HepG2 (cell line): ENCODE measurements around the gene ABCC1. TPM values are rescaled to one million over a fixed set of nuclear protein-coding genes. Genes with fewer than 3 reads are reported as not detected.

Experiments
- ATAC-seq: fragments of 200-7000 bp; cut with Tn5 transposase; 3 replicates; pipeline ENCODE4 v1.9.1; 2020; ENCODE audit warnings: mild to moderate bottlenecking, moderate library complexity
- BruUV-seq: library from RNA; stranded (reverse); fragments of 400-500 nt; replicated peaks from 2 replicates; lab custom pipeline; 2021; lab: Mats Ljungman, UMichigan
- CTCF ChIA-PET: fragments of 300-600 bp; formaldehyde crosslinking; extraction: SDS; loops from one replicate; lab custom pipeline; 2021; ENCODE audit warnings: low total read pairs, inconsistent platforms, low intra/inter-chr PET ratio; lab: Yijun Ruan, JAX
- POLR2A ChIA-PET: fragments of 350-600 bp; sonication (Branson Sonifier 250); formaldehyde crosslinking; loops from one replicate; lab custom pipeline; 2020; ENCODE audit warnings: antibody characterized with exemption, inconsistent platforms; lab: Yijun Ruan, JAX
- DNase-seq: peaks from one replicate; pipeline ENCODE4 v3.0.0-alpha.2; 2015; ENCODE audit warnings: low spot score
- FAIRE-seq: peaks from 3 replicates; lab custom pipeline; 2011; peaks lifted over from hg19 to GRCh38; lab: Jason Lieb, UNC
- H2AFZ ChIP-seq: one replicate; pipeline ENCODE4 v1.6.1; 2011; ENCODE audit warnings: low read length, inconsistent platforms
- H3K27ac ChIP-seq: fragments of 300-600 bp; 3 replicates; pipeline ENCODE4 v1.8.0; 2011; ENCODE audit warnings: mixed run types, mild to moderate bottlenecking, mixed read lengths, low read length, inconsistent platforms; ENCODE audit not compliant: insufficient read depth; ENCODE audit errors: extremely low read length
- H3K27me3 ChIP-seq, 2 experiments: fragments of 200-600 bp in 1 of 2; 2 replicates in 1 of 2; 3 replicates in 1 of 2; pipeline versions ENCODE4 v1.6.0 to v1.8.0; 2011; ENCODE audit warnings: low read length in 2 of 2, mild to moderate bottlenecking in 2 of 2, moderate library complexity in 2 of 2, inconsistent platforms in 1 of 2; ENCODE audit not compliant: insufficient read depth in 2 of 2, control insufficient read depth in 1 of 2
- H3K36me3 ChIP-seq, 2 experiments: fragments of 200-600 bp in 1 of 2; replicated peaks in 1 of 2; 2 replicates in 1 of 2; 3 replicates in 1 of 2; pipeline versions ENCODE4 v1.5.1 to v1.8.0; 2011; ENCODE audit warnings: low read length in 2 of 2, inconsistent platforms in 1 of 2; ENCODE audit not compliant: insufficient read depth in 2 of 2, control insufficient read depth in 1 of 2
- H3K4me1 ChIP-seq: 2 replicates; pipeline ENCODE4 v1.5.1; 2012; ENCODE audit warnings: low read length, inconsistent platforms; ENCODE audit not compliant: insufficient read depth
- H3K4me2 ChIP-seq: 2 replicates; pipeline ENCODE4 v1.6.0; 2011; ENCODE audit warnings: low read depth, low read length, inconsistent platforms
- H3K4me3 ChIP-seq, 3 experiments: fragments of 200-600 bp in 1 of 3; sonication (generic), shearing (Covaris generic) in 1 of 3; replicated peaks in 1 of 3; 2 replicates each; pipeline ENCODE4 v1.5.1; 2011 to 2016; ENCODE audit warnings: low read length in 3 of 3, inconsistent platforms in 2 of 3, low read depth in 2 of 3, mild to moderate bottlenecking in 2 of 3, control low read depth in 1 of 3, mixed read lengths in 1 of 3; ENCODE audit not compliant: insufficient read depth in 1 of 3
- H3K79me2 ChIP-seq: one replicate; pipeline ENCODE4 v1.6.1; 2011; ENCODE audit warnings: low read length, inconsistent platforms; ENCODE audit not compliant: insufficient read depth
- H3K9ac ChIP-seq: 2 replicates; pipeline ENCODE4 v1.6.0; 2011; ENCODE audit warnings: mild to moderate bottlenecking, low read depth, low read length, inconsistent platforms; ENCODE audit not compliant: insufficient read depth
- H3K9me3 ChIP-seq: 2 replicates; pipeline ENCODE4 v1.5.1; 2012; ENCODE audit warnings: mild to moderate bottlenecking, low read length
- H4K20me1 ChIP-seq: 2 replicates; pipeline ENCODE4 v1.6.0; 2011; ENCODE audit warnings: inconsistent platforms, mild to moderate bottlenecking, low read length, moderate library complexity; ENCODE audit not compliant: insufficient read depth
- AGO1 ChIP-seq: fragments of 200-400 bp; formaldehyde crosslinking; IDR thresholded peaks from 2 replicates; pipeline ENCODE4 v1.6.1; 2017; ENCODE audit warnings: mild to moderate bottlenecking, low read depth, low read length, moderate library complexity; ENCODE audit not compliant: poor library complexity, severe bottlenecking
- MAFF ChIP-seq: IDR thresholded peaks from 2 replicates; pipeline ENCODE4 v1.6.1; 2011; ENCODE audit warnings: low read depth, low read length, improper control_type of control experiment
- MAFK ChIP-seq, 2 experiments: IDR thresholded peaks in 1 of 2; conservative IDR thresholded peaks in 1 of 2; 2 replicates each; pipeline ENCODE4 v1.6.1; 2011; ENCODE audit warnings: improper control_type of control experiment in 2 of 2, low read length in 2 of 2
- STAG1 ChIP-seq: sonication (generic); formaldehyde crosslinking; IDR thresholded peaks from 2 replicates; pipeline ENCODE4 v1.4.0; 2020; ENCODE audit warnings: missing genetic modification reagents
- SUZ12 ChIP-seq: fragments of 150-350 bp; IDR thresholded peaks from 2 replicates; pipeline ENCODE4 v1.6.1; 2014; ENCODE audit warnings: low read depth, low read length
- ZKSCAN8 ChIP-seq: IDR thresholded peaks from 2 replicates; pipeline ENCODE4 v1.6.1; 2016; ENCODE audit warnings: borderline replicate concordance, missing genetic modification reagents, missing compliant biosample characterization
- ZNF382 ChIP-seq: sonication (generic); formaldehyde crosslinking; IDR thresholded peaks from 2 replicates; pipeline ENCODE4 v1.5.0; 2020; ENCODE audit warnings: missing genetic modification reagents, mild to moderate bottlenecking, borderline replicate concordance
- ZNF430 ChIP-seq: sonication (generic); formaldehyde crosslinking; IDR thresholded peaks from 2 replicates; pipeline ENCODE4 v1.9.0; 2021; ENCODE audit warnings: mild to moderate bottlenecking, missing genetic modification reagents
- ZNF550 ChIP-seq: sonication (generic); formaldehyde crosslinking; IDR thresholded peaks from 2 replicates; pipeline ENCODE4 v1.4.0; 2020; ENCODE audit warnings: mild to moderate bottlenecking, missing genetic modification reagents, borderline replicate concordance
- WGBS: methylation state at CpG from one replicate; pipeline ENCODE4 v1.1.6; 2017; ENCODE audit warnings: low lambda C conversion rate; 5-methylcytosine and 5-hydroxymethylcytosine counted together
- in situ Hi-C: cut with HindIII; loops from 2 replicates; pipeline ENCODE4 v1.10.0; 2017; ENCODE audit warnings: low pct_unique_long_range_greater_than_20kb; ENCODE audit not compliant: extremely low pct_ligation_motif_present
- intact Hi-C: fragments of 100-400 bp; cut with micrococcal nuclease; formaldehyde crosslinking; loops from one replicate; pipeline ENCODE4 v1.10.0; 2022; ENCODE audit not compliant: unreplicated experiment
- polyA plus RNA-seq, 8 experiments: library from polyadenylated mRNA; depleted of rRNA in 3 of 8; stranded (reverse) in 7 of 8; unstranded in 1 of 8; fragments of >200 nt; fragmentation: Illumina TruSeq in 4 of 8; extraction: Trizol in 4 of 8; gene quantifications; 2 replicates each; pipeline versions ENCODE4 v1.2.1 to v1.2.3, GENCODE V29; 2011 to 2016; ENCODE audit warnings: low read depth in 4 of 8, missing spikeins in 1 of 8, mixed read lengths in 1 of 8; ENCODE audit not compliant: insufficient read depth in 1 of 8
- total RNA-seq, 5 experiments: library from RNA; depleted of rRNA; stranded (reverse); fragments of >200 nt; fragmentation: Illumina TruSeq; extraction: Trizol; gene quantifications; 2 replicates each; pipeline ENCODE4 v1.2.3, GENCODE V29; 2016; ENCODE audit warnings: low read depth in 1 of 5

ABCC1 gene
- total and polyA plus RNA-seq, 2 of the 13 experiments (the other 11 are each of a cell fraction or from before 2014, with no cell fraction given), result 13.0 to 30.6 TPM

- no TSS peak for BruUV-seq
- H3K9me3 ChIP-seq, result peaks cover 7% of the 10 kb centered on the region; the same call in 1 of the 2 replicates
- in situ Hi-C loops (no loop called here), intact Hi-C loops (no loop called here)
- H3K4me1 ChIP-seq, result peaks cover 36% of the 10 kb centered on the region
- ChIA-PET POLR2A (no interaction called here), CTCF (no interaction called here)
- FAIRE-seq (no peak), ATAC-seq (no peak), DNase-seq (no peak)
- no peak overlapping the region for H3K9ac ChIP-seq
- H2AFZ ChIP-seq, result no peak overlapping the region
- H3K4me3 ChIP-seq, result no peak overlapping the region
- no peak for TF ChIP-seq ZNF550
- TF ChIP-seq ZNF430, result no peak
- TF ChIP-seq ZKSCAN8 (CRISPR knock-in tag), result peak; percentile 93
- no peak for TF ChIP-seq ZNF382 (CRISPR knock-in tag)
- peak; percentile 37; the same call in 1 of the 2 replicates for TF ChIP-seq MAFF
- TF ChIP-seq SUZ12, result no peak
- peak in 1 of 2 experiments; percentile 32; a peak in 1 of 4 replicates for TF ChIP-seq MAFK (conservative IDR thresholded peaks at IDR 0.05 in 1 of 2, IDR thresholded peaks at IDR 0.05 in 1 of 2; ENCODE audit: low read length in 2 of 2)
- TF ChIP-seq AGO1, result no peak
- no peak for TF ChIP-seq STAG1 (CRISPR knock-in tag)
- H3K36me3 ChIP-seq, result peaks cover 0 to 8% of the 10 kb centered on the region in 2 experiments; a peak in 3 of 5 replicates
- H3K27me3 ChIP-seq, result no peaks in the 10 kb centered on the region
- H3K27ac ChIP-seq, result no peak overlapping the region
- H3K4me2 ChIP-seq, result no peak overlapping the region
- peaks cover 33% of the 10 kb centered on the region for H4K20me1 ChIP-seq
- H3K79me2 ChIP-seq, result peaks cover 90% of the 10 kb centered on the region
- WGBS, result 98% methylated on average over 4 of the region's 4 CpGs
These were observed 12.2 kb downstream of the ABCC1 start for GRCh38 chr16:15961571-15962090.
